Brain pericyte (primary cell): ENCODE data around the gene C18orf54.
"Not testable (repeated sequence)": the region's sequence is repeated elsewhere in the genome, so short reads cannot be mapped to it uniquely, and the experiment has no call there.

ENCODE experiments used
- DNase-seq: peaks from one replicate; pipeline ENCODE4 v3.0.0-alpha.2; 2012; ENCODE audit warnings: low read depth, low spot score

C18orf54 gene

GRCh38 chr18:54357660-54358494, at the start of gene C18orf54, which contains the start of gene STARD6:
C18orf54 (plus strand) TSS chr18:54357906; CDS start chr18:54360573, 2,667 bp downstream.
STARD6 (minus strand) TSS chr18:54357858; CDS start chr18:54354573, 3,285 bp downstream.
- peak; percentile 71 for DNase-seq

GRCh38 chr18:54309564-54309963, 48.1 kb upstream of the C18orf54 start:
- DNase-seq, result not testable (repeated sequence)

DNA sequence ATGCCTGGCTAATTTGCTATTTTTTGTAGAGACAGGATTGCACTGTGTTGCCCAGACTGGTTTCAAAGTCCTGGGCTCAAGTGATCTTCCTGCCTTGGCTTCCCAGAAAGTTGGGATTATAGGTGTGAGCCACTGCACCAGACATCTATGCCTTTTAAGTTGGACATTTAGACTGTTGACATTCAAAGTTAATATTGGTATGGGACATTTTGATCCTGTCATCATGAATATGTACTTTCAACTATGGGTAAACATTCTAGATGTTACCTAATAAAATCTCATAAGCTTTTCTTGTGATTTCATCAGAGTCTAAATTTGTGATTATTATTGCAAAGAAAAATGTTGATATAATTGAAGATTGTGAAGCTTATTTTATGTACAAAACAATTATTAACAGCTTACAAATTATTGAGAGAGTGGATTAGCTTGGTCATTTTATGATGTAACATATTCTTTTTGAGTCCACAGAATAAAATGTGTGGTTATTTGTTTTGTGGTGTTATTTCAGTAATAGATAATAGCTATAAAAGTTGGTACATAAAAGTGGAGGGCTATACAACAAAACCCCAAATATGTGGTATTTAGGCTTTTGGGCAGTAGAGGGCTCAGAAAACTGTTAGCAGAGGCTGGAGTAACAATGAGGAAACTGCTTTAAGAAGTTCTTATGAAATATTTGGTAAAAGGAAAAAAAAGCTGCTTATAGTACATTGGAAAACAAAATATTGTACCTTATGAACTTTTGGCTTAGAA, 41.5 kb upstream of the C18orf54 start:
- DNase-seq, result no peak

DNA sequence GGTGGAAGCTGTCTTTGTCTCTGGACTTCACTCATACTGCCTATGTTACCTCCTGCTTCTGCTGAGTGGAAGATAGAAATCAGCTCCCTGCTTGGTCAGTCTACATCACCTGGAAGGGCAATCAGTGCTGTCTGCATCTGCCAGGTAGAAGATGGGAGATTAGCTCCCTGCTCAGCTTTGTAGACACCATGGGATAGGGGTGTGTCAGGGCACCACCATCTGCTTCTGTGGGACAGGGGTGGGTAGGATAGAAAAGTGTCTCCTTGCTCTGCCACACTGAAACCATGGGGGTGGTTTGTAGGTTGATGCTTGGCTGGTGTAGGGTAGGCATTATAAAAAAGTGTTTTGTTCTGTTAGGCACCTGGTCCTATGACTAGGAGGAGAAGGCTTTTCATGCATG, 34.1 kb upstream of the C18orf54 start:
- DNase-seq, result no peak

DNA sequence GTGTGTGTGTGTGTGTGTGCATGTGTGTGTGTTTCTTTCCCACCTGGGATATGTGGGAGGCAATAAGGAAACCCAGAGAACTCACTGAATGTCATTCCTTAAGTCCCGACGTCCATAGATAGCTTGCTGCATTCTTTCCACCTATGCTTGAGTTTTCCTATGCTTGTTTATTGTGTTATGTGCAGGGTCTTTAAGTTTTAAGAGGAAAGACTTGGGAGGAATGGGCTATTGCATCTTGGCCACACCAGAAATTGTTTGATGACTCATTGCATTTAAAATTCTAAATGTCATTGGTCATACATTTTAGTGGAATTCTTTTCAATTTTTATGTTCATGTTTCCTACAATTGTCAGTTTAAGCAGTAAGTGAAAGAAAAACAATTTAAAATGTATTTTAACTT, 33.7 kb upstream of the C18orf54 start:
- DNase-seq, result no peak

DNA sequence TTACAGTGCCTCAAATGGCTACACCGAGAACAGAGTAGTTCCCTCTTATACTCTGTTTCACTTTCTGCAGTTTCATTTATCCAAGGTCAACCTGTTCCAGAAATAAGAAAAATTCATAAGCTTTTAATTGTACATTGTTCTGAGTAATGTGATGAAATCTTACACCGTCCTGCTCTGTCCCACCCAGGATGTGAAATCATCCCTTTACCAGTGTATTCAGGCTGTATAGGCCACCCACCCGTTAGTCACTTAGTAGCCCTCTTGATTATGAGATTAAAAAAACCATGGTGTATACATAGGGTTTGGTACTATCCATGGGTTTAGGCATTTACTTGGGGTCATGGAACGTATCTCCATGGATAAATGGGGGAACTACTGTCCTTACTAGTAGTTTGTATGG, 29.9 kb upstream of the C18orf54 start:
- DNase-seq, result no peak

- no peak for DNase-seq
Observed at GRCh38 chr18:54329787-54330186, 27.9 kb upstream of the C18orf54 start.

DNA sequence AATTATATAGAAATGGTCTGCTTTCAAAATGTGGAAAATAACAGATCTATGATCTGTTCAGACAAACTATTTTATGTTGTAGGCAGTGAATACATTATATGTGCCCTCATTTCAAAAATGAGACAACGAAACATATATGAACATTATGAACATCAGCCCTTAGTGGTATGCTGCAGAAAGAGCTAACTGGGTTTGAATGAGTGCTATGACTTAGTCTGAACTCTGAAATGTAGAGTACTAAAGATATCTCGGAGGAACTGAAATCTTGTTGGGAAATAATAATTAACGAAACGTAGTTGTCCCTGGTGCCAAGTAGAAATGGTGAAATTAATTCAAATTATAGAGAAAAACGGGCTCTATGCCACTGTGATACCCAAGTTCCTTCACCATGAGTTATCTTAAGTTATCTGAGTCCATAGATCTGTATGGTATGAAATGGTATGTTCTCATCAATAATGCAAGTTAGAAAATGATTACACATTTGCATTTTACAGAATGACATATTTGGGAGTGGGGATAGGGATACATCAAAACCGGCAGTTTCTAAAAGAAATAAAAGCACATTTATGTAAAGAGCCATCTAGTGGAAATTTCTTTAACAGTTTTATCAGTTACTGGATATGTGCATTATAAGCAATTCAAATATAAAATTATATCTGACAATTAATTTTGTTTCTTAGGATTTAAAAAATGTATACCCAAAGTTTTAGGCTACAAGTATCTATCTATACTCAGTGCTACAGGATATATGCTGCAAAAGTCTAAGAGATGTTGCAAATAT, 26.7 kb upstream of the C18orf54 start:
- no peak for DNase-seq

DNA sequence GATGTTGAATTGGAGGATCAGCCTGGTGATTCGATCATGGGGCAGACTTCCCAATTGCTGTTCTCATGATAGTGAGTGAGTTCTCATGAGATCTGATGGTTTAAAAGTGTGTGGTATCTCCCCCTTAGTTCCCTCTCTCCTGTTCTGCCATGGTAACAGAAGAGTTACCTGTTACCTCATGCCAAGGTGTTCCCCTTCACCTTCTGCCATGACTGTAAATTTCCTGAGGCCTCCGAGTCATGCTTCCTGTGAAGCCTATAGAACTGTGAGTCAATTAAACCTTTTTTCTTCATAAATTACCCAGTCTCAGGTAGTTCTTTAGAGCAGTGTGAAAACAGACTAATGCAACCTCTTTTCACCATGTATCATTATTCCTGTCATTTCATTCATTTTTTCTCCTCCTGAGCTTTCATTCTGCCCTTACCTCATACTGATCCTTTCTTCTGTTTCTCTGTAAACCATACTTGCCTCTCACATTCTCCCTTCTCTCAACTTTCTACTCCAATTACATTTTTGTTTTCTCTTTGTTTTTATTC, 22.0 kb upstream of the C18orf54 start:
- DNase-seq, result no peak

GRCh38 chr18:54338230-54338629, 19.5 kb upstream of the C18orf54 start:
- DNase-seq, result no peak

- no peak for DNase-seq
Observed at GRCh38 chr18:54351186-54351585, 6.5 kb upstream of the C18orf54 start.

DNA sequence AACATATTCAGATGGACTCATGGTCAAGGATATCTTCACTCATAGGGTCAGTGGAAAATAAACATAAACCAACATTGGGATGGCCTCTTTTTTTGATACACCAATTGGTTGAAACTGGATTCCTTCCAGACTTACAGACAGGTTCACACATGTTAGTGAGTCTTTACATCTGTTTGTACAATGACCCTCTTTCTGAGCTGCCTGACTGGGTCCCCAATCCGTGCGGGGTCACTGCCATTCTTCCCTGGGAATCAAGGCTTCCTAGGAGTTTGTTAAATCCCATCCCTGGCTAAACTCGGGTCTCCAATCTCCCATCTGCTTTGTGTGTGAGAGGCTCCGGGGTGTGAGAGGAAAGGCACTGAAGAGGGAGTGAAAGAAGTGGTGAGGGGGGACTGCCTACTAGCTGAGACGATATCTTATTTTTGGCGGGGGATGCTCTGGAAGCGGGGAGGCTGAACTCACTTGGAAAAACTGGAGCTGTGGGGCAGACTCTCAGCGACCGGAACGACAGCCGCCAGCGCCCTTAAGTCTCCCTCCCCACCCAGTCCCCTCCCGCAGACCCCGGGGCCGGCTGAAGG, 535 bp upstream of the C18orf54 start:
- DNase-seq, result no peak

DNA sequence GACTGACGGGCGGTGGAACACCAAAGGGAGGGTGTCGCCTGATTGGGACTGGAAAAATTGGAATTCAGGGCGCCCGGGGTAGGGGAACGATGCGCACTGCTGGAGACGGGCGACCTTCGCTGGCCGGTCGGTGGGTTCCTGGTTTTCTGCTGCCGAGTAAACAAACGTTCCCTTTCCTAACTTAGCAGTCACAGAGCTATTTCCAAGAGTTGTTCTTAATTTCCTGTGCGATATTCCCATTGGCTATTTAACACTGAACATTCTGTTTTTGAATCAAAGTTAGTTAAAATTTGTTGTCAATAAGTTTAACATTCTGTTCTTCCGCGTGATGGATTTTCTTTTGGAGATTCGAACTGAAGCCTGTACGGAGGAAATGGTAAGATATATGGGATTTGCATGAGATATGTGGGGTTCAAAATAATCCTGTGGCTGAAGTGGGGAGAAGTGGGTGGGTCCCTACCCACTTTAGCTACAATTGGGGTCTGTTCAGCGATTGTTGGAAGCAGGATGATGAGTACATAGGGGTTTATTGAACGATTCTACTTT, 862 bp downstream of the C18orf54 start:
- DNase-seq, result no peak

GRCh38 chr18:54359233-54359632, 1.5 kb downstream of the C18orf54 start:
- no peak for DNase-seq

GRCh38 chr18:54360406-54360805, 2.7 kb downstream of the C18orf54 start:
- no peak for DNase-seq

DNA sequence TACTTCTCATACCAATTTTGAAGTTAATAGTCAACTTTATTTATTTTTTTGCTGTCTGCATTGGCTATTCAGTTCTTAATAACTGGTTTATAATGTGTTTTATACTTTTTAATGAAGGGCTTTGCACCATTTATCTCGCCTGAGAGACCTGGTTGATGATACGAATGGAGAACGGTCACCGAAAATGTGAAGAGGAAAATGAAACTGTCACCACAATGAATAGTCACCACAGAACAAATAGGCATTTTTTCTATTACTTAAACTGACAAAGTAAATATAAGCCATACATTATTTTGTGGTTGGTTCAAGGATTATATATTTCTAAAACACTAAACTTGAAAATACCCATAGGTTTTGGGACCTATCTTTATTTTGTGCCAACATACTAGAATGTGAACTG, 20.4 kb downstream of the C18orf54 start:
- DNase-seq, result no peak

GRCh38 chr18:54381640-54382039, 23.9 kb downstream of the C18orf54 start:
- no peak for DNase-seq

GRCh38 chr18:54382076-54382475, 24.4 kb downstream of the C18orf54 start:
- no peak for DNase-seq

DNA sequence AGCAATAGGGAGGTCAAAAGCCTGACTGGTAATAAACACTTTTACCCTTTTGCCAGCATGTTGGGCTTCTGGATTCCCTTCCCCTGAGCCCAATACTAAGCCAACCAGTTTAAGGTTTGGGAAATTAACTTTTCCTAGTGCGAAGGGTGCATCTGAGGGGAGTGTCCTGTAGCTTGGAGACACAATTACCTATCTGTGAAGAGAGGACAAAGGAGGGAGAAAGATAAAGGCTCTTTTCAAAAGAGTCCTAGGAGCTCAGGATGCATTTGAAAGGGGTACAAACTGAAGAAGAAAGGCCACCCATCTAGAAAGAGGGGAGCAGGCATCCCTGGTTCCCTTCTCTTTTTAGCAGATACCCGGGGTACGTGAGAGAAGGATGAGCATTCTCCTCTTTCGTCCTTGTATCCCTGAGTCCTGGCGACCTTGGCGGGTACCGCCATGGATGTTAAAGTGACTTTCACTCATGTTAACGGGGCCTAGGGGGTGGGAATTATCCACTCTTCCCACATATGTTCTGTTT, 25.1 kb downstream of the C18orf54 start:
- DNase-seq, result no peak

DNA sequence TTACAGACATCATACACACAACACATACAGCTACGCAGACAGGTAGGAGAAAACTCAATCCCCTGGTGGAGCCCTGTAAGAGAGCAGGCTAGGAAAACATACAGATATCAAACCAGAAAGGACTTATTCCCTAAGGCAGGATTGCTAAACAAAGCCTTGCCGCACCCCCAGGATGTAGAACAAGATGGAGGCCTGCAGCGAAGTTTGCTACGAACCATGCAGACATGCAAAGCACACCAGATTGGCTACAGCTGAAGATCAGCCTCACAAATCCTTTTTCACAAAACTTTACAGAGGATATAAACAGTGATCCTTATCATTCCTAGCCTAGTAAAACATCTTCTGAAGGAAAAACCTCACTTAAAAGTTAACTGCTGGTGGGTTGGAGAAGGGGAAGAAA, 28.3 kb downstream of the C18orf54 start:
- no peak for DNase-seq
